Measurements from ENCODE around the gene DPYD. TPM values are rescaled to one million over a fixed set of nuclear protein-coding genes. Genes with fewer than 3 reads are reported as not detected.
"Not testable (repeated sequence)": the region's sequence is repeated elsewhere in the genome, so short reads cannot be mapped to it uniquely, and the experiment has no call there.

DPYD gene
- total and polyA plus RNA-seq, 8 donors: 2.7 to 24.5 (median 9.4) TPM

DNA sequence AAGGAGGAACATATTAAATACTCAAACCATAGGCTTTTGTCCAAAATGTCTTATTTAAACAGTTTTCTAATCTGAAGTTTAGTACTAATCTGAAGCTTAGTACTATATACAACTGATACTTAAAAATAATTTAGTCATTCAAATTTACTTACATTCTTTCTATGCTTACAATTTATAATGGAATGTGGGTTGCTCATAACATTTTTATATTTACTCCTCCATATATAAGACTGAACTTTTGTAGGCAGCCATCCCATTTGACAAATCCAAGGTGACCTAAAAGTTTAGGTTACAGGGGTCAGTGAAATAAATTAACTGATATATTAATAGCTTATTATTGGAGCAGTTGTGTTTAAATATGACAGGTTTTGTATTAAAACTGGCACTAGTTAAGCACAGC is 570.6 kb downstream of the DPYD start:
- H3K4me1 ChIP-seq: no peaks in the 10 kb centered on the region
- FAIRE-seq (no peak), DNase-seq (no peak), ATAC-seq (no peak)
- no peak overlapping the region for H3K4me3 ChIP-seq
- TF ChIP-seq, protein P1, sequence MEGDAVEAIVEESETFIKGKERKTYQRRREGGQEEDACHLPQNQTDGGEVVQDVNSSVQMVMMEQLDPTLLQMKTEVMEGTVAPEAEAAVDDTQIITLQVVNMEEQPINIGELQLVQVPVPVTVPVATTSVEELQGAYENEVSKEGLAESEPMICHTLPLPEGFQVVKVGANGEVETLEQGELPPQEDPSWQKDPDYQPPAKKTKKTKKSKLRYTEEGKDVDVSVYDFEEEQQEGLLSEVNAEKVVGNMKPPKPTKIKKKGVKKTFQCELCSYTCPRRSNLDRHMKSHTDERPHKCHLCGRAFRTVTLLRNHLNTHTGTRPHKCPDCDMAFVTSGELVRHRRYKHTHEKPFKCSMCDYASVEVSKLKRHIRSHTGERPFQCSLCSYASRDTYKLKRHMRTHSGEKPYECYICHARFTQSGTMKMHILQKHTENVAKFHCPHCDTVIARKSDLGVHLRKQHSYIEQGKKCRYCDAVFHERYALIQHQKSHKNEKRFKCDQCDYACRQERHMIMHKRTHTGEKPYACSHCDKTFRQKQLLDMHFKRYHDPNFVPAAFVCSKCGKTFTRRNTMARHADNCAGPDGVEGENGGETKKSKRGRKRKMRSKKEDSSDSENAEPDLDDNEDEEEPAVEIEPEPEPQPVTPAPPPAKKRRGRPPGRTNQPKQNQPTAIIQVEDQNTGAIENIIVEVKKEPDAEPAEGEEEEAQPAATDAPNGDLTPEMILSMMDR (IDR thresholded peaks at IDR 0.05): no peak
- H3K36me3 ChIP-seq: no peaks in the 10 kb centered on the region
- intact Hi-C loops (cut with DNase I): no loop called here
- H3K9me3 ChIP-seq: no peaks in the 10 kb centered on the region
- no peaks in the 10 kb centered on the region for H3K27me3 ChIP-seq
- no peak overlapping the region for H3K27ac ChIP-seq

DNA sequence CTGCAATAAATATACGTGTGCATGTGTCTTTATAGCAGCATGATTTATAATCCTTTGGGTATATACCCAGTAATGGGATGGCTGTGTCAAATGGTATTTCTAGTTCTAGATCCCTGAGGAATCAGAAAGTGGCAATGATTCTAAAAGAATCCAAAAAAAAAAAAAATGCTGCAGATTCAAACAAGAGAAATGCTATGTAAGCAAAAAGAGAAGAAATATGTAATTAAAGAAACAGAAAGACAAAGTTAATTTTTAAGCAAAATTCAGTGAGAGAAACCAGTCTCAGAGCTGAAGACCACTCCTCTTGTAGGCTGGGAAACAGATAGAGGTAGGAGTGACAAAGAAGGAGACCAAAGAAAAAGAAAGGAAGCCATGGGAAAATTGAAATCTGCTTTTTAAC is 571.0 kb downstream of the DPYD start:
- ATAC-seq; FAIRE-seq; H3K4me1 ChIP-seq; DNase-seq; intact Hi-C loops (cut with DNase I); H3K9me3 ChIP-seq; H3K4me3 ChIP-seq; H3K36me3 ChIP-seq; H3K27ac ChIP-seq; H3K27me3 ChIP-seq: not testable (repeated sequence)
- no CpG with 5 or more reads among the region's 1 CpG for WGBS, 2 donors

- no peaks in the 10 kb centered on the region for H3K36me3 ChIP-seq
- ATAC-seq (no peak), FAIRE-seq (no peak), DNase-seq (no peak)
- no peaks in the 10 kb centered on the region for H3K4me1 ChIP-seq
- 34 to 50% methylated on average over 3 of the region's 3 CpGs for WGBS, 2 donors
- H3K27me3 ChIP-seq: no peaks in the 10 kb centered on the region
- H3K4me3 ChIP-seq: no peak overlapping the region
- intact Hi-C loops (cut with DNase I): no loop called here
- H3K9me3 ChIP-seq: no peaks in the 10 kb centered on the region
- TF ChIP-seq, protein P1 (IDR thresholded peaks at IDR 0.05): no peak
- H3K27ac ChIP-seq: no peak overlapping the region
Observed at GRCh38 chr1:97348599-97349265, 572.1 kb downstream of the DPYD start.

GRCh38 chr1:97340951-97341350 is 579.9 kb downstream of the DPYD start:
- TF ChIP-seq, protein P1 (IDR thresholded peaks at IDR 0.05): no peak
- no peak for ATAC-seq
- no peak for FAIRE-seq
- Histone ChIP-seq H3K36me3 (no peaks in the 10 kb centered on the region), H3K4me1 (no peaks in the 10 kb centered on the region), H3K4me3 (no peak overlapping the region), H3K27me3 (no peaks in the 10 kb centered on the region), H3K27ac (no peak overlapping the region), H3K9me3 (no peaks in the 10 kb centered on the region)
- intact Hi-C loops (cut with DNase I): no loop called here
- no peak for DNase-seq
- 96 to 99% methylated on average over 1 of the region's 1 CpG for WGBS, 2 donors

DNA sequence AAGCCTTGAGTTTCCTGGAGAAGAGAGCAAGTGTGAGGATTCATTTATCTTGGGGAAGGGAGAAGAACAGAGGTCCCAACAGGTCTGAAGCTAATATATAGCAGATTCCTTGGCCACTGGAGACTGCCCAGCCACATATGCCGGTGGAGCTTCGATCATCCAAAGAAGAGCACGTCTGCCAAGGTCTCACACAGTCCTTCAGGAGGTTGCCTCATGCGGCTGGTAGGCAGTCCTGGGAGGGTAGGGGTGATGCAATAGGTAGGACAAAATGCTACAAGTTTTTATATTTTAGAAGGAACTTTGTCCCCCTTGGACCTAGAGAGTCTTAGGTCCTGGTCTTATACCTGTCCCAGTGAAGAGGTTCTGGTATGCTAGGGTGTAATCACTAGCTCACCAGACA is 582.5 kb downstream of the DPYD start:
- Histone ChIP-seq H3K4me1 (no peaks in the 10 kb centered on the region), H3K36me3 (no peaks in the 10 kb centered on the region), H3K27me3 (no peaks in the 10 kb centered on the region), H3K4me3 (no peak overlapping the region), H3K27ac (no peak overlapping the region), H3K9me3 (no peaks in the 10 kb centered on the region)
- DNase-seq (no peak), FAIRE-seq (no peak), ATAC-seq (no peak)
- intact Hi-C loops (cut with DNase I): no loop called here
- TF ChIP-seq, protein P1 (IDR thresholded peaks at IDR 0.05): no peak
- WGBS, 2 donors: 94 to 97% methylated on average over 4 of the region's 4 CpGs

Measured in pancreas (tissue), 10 donors.